Activated CD4-positive, alpha-beta T cell treated with anti-CD3 and anti-CD28 coated beads, Interleukin-2, amount 10 ng/mL, durations not matched to agents 7 days and 5 days (primary cell): ENCODE data around the gene GOLT1A. TPM values are rescaled to one million over a fixed set of nuclear protein-coding genes. Genes with fewer than 3 reads are reported as not detected.

Experiments used
- CTCF ChIA-PET: fragments of 350-600 bp; sonication (Branson Sonifier 250); formaldehyde crosslinking; loops from one replicate; lab custom pipeline; 2021; ENCODE audit warnings: antibody characterized with exemption; lab: Charles Lee
- POLR2A ChIA-PET: fragments of 350-600 bp; sonication (Branson Sonifier 250); formaldehyde crosslinking; loops from one replicate; lab custom pipeline; 2021; ENCODE audit warnings: antibody characterized with exemption; lab: Charles Lee
- DNase-seq: peaks from one replicate; pipeline ENCODE4 v3.0.0-alpha.2; 2020
- H3K27ac Mint-ChIP-seq: one replicate; pipeline ENCODE4 v1.8.0; 2021; ENCODE audit warnings: mild to moderate bottlenecking, moderate library complexity, mixed read lengths
- H3K27me3 Mint-ChIP-seq: one replicate; pipeline ENCODE4 v1.8.0; 2021; ENCODE audit warnings: mixed read lengths
- H3K36me3 Mint-ChIP-seq: one replicate; pipeline ENCODE4 v1.8.0; 2021; ENCODE audit warnings: low read depth, mixed read lengths
- H3K4me1 Mint-ChIP-seq: one replicate; pipeline ENCODE4 v1.8.0; 2021; ENCODE audit warnings: mixed read lengths
- H3K4me3 Mint-ChIP-seq: one replicate; pipeline ENCODE4 v1.8.0; 2021; ENCODE audit warnings: mild to moderate bottlenecking, moderate library complexity, mixed read lengths
- H3K9me3 Mint-ChIP-seq: one replicate; pipeline ENCODE4 v1.8.0; 2021; ENCODE audit warnings: mixed read lengths
- total RNA-seq, 2 experiments: library from RNA; stranded (reverse); gene quantifications; one replicate each; pipeline ENCODE4 v1.2.3, GENCODE V29; 2021

Gene GOLT1A
- total RNA-seq, 2 experiments from 2014 or later = not detected

DNA sequence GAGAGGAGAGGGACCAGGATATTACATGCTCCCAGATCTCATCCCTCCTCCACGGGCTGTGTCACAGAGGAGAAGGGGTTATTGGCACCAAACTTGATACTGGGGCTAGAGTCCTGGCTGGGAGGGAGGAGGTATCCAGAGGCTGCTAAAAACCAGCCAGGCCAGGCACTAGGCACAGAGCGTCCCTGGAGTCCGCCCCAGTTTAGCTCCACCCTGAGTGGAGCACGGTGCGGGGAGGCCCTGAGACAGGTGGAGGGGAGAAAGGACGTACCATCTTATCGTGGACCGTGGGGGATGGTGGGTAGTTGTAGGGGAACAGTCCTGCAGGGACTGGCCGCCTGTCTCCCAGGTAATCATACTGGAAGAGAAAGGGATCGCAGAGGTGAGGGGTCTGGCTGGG, 42.7 kb upstream of the GOLT1A start:
- H3K9me3 Mint-ChIP-seq = no peaks in the 10 kb centered on the region
- ChIA-PET CTCF (no interaction called here), POLR2A (no interaction called here)
- no peak overlapping the region for H3K4me3 Mint-ChIP-seq
- H3K27ac Mint-ChIP-seq = no peak overlapping the region
- no peaks in the 10 kb centered on the region for H3K27me3 Mint-ChIP-seq
- no peak for DNase-seq
- H3K36me3 Mint-ChIP-seq = no peaks in the 10 kb centered on the region
- no peaks in the 10 kb centered on the region for H3K4me1 Mint-ChIP-seq

DNA sequence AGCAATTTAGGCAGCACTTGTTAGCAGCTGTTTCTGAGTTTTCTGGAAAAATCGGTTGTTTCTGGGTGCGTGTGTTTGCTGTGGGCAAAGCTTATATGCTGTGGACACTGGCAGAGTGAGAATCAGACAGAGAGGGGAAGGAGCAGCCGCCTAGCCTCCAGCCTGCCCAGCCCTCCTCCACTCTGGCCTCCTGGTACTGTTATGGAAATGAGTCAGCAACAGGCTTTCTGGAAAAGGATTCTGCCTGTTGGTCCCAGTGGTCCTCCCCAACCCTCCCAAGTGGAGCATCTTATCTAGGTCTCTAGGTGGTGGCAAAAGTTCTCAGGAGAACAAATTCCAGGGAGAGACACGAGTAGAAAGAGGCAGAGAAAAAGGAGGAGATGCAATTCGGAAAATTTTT, 42.2 kb upstream of the GOLT1A start:
- Mint-ChIP-seq H3K36me3 (no peaks in the 10 kb centered on the region), H3K4me3 (no peak overlapping the region), H3K9me3 (no peaks in the 10 kb centered on the region), H3K27ac (no peak overlapping the region), H3K27me3 (no peaks in the 10 kb centered on the region), H3K4me1 (no peaks in the 10 kb centered on the region)
- DNase-seq = no peak
- ChIA-PET CTCF (no interaction called here), POLR2A (no interaction called here)

DNA sequence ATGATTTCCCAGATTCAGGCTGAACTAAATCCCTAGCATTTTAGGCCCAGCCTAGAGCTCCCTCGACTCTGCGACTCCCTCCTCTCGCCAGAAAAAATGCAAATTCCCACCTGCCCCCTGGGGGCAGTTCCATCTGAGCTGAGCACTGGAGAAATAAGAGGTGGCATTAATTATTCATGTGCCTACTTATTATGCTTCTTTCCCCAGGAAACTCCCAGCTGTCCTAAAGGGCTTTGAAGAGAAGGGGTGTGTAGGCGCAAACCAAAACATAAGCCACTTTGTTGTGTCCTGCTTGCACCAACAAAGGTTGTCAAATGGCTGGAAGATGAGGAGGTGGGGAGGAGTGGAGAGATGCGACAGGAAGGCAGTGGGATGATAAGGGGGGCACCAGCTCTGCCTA, 41.4 kb upstream of the GOLT1A start:
- POLR2A ChIA-PET = no interaction called here
- H3K4me3 Mint-ChIP-seq = no peak overlapping the region
- no peaks in the 10 kb centered on the region for H3K4me1 Mint-ChIP-seq
- no peaks in the 10 kb centered on the region for H3K36me3 Mint-ChIP-seq
- H3K27ac Mint-ChIP-seq = no peak overlapping the region
- no peaks in the 10 kb centered on the region for H3K27me3 Mint-ChIP-seq
- CTCF ChIA-PET = interaction anchor here (1.3 kb wide), 1 partner anchor 22 kb away, joined by 4 read pairs; no protein-coding TSS in a partner anchor
- H3K9me3 Mint-ChIP-seq = no peaks in the 10 kb centered on the region
- no peak for DNase-seq

DNA sequence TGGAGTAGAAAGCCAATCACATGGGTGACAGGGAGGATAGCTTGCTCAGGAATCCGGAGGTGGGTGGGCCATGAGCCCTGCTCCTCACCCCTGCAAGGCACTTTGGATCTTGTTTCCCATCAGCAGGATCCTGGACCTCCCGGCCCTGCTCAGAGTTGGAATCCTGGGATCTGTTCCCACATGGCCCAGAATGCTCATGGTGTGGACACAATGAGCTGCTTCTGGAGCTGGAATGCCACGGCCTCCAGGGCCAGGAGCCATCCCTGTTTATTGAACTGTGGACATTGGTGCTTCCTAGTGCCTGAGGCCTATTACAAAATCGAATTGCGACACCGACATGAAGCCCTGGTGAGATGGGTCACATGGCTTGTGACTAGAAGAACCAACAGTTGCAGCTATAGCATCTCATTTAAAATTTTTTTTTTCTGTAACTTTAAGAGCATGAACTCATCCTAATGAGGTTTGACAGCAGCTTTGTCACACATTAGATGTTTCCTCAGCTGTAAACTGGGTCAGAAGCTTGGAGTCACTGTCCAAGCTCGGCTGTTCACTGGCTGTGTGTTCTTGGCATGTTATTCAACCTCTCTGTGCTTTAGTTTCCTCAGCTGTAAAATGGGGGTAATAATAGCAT, 40.4 kb upstream of the GOLT1A start:
- no peak for DNase-seq
- H3K27ac Mint-ChIP-seq = no peak overlapping the region
- ChIA-PET POLR2A (no interaction called here), CTCF (interaction anchor here (0.9 to 1.3 kb wide), 2 partner anchors 11 to 23 kb away, joined by 3 to 4 read pairs; no protein-coding TSS in a partner anchor)
- H3K4me3 Mint-ChIP-seq = no peak overlapping the region
- no peaks in the 10 kb centered on the region for H3K4me1 Mint-ChIP-seq
- H3K36me3 Mint-ChIP-seq = no peaks in the 10 kb centered on the region
- no peaks in the 10 kb centered on the region for H3K9me3 Mint-ChIP-seq
- no peaks in the 10 kb centered on the region for H3K27me3 Mint-ChIP-seq

DNA sequence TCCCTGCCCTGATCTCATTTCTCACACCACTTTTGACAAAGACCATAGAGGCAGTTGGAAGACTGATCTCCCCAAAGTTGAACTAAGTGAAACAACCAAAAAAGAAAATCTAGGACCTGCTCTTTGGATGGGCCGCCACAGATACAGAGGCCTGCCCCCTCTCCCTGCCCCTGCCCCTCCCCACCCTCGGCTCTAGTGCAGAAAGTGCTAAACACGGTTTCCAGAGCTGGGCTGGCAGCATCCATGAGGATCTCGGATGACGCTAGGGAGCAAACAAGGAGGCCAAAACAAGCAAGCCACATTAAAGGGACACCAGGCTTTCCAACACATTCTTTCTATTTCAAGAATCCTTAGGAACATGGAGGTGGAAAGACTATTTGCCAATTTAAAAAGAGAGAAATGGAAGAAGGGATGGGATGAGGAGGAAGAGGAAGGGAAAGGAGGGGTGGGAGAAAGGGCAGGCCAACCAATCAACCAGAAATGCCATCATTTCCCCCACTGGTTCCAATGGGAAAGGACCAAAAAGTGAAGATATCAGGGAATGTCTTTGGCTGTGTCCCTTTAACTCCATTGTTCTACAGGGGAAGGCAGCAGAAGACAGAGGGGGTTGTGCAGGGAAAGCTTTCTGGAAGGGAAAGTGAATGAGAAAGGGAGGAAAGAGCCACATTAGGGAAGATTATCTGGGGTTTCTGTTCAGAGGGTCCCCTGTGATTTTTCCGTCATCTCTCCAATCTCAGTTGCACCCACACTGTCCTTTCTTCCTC, 38.3 kb upstream of the GOLT1A start:
- Mint-ChIP-seq H3K4me1 (no peaks in the 10 kb centered on the region), H3K27ac (no peak overlapping the region), H3K9me3 (no peaks in the 10 kb centered on the region), H3K27me3 (no peaks in the 10 kb centered on the region), H3K4me3 (no peak overlapping the region), H3K36me3 (no peaks in the 10 kb centered on the region)
- POLR2A ChIA-PET = no interaction called here
- DNase-seq = no peak
- CTCF ChIA-PET = no interaction called here

DNA sequence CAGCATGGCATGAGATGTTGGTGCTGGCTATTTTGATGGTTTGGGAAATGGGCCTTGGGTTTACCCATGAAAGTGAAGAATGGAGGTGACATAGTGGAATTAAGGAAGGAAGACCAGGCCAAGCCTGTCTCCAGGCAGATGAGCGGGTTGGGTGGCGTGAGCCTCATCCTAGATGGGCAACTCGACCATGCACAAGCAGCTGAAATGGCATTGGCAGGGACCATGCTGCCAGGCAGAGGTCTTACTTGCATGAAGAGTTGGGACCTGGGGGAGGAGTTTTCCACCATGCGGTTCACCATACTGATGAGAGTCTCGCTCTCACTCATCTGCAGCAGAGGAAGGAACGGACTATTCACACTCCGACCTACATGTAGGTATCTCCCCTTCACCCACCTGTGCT, 37.5 kb upstream of the GOLT1A start:
- Mint-ChIP-seq H3K27me3 (no peaks in the 10 kb centered on the region), H3K27ac (no peak overlapping the region), H3K9me3 (no peaks in the 10 kb centered on the region), H3K4me3 (no peak overlapping the region), H3K4me1 (no peaks in the 10 kb centered on the region), H3K36me3 (no peaks in the 10 kb centered on the region)
- CTCF ChIA-PET = no interaction called here
- no peak for DNase-seq
- POLR2A ChIA-PET = no interaction called here

DNA sequence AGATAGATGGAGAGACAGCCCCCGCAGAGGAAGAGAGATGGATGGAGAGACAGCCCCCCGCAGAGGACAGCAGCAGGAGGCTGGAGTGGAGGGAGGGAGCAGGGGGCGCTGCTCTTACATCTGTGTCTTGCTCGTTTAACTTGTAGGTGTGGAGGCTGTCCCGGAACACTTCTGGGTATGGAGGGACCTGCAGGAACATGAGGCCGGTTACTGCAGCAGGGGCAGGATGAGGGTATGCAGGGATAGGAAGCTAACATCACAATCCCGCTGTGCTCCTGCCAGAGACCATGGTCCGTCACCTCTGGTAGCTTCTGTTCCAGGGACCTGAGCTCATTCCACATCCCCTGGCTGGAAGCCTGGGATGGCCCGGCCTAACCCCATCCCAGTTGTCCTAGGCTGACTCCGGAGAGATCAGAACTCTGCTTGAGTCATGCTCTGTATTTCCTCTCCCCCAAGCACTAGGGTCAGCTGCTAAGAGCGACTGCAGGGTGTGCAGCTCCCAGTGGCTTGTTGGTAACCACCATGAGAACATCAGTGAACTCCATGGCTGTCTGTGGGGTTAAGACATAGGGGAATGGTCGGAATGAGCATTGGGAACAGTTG, 36.7 kb upstream of the GOLT1A start:
- Mint-ChIP-seq H3K36me3 (no peaks in the 10 kb centered on the region), H3K27ac (no peak overlapping the region), H3K4me1 (no peaks in the 10 kb centered on the region), H3K27me3 (no peaks in the 10 kb centered on the region), H3K9me3 (no peaks in the 10 kb centered on the region), H3K4me3 (no peak overlapping the region)
- no peak for DNase-seq
- ChIA-PET POLR2A (no interaction called here), CTCF (no interaction called here)

DNA sequence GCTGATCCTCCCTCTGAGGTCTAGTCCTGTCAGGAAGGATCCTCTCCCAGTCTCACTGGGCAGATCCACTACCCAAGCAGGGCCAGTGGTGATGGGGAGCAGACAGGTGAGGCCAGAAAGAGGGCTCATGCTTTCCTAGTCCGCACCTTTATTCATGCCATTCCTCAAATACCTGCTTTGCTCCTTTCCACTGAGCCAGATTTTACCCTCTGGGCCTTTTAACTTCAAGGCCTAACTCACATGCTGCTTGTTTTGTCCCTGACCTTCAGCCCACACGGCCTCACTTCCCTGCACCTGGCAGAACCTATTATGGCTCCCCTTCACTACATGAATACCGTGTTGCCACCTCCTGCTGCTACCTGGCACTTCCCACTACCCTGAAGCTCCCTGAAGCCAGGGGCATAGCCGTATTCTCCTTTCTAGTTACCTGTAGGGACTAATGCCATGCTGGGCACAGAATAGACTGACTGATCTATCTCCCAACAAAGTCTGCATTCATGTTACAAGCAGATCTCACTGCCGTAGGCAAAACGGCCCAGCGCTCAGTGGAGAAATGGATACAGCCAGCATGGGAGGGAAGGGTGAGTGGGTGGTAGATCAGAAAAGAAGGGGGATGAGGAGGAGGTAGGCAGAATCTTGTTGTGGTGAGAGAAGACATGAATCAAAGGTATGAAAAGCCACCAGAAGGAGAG, 36.1 kb upstream of the GOLT1A start:
- Mint-ChIP-seq H3K27me3 (no peaks in the 10 kb centered on the region), H3K4me1 (no peaks in the 10 kb centered on the region), H3K36me3 (no peaks in the 10 kb centered on the region), H3K27ac (no peak overlapping the region), H3K4me3 (no peak overlapping the region), H3K9me3 (no peaks in the 10 kb centered on the region)
- ChIA-PET CTCF (no interaction called here), POLR2A (no interaction called here)
- DNase-seq = no peak

DNA sequence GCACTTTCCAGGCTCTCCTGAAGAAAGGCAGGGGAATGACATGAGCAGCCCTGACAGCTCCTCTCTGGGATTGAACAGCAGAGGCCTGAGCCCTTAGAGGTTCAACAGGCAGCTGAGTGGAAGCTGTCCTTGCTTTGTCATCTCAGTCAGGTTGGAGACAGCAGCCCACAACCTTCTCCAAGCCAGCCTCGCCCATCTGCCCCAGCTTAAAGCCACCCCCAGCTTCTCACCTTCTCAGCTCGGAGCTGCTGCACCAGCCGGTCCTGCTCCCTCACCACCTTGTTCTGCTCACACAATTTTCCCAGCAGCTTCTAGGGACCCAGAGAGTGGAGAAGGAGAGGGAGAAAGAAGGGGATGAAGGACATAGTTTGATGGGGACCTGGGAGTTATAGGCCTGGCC, 35.2 kb upstream of the GOLT1A start:
- CTCF ChIA-PET = no interaction called here
- Mint-ChIP-seq H3K9me3 (no peaks in the 10 kb centered on the region), H3K36me3 (no peaks in the 10 kb centered on the region), H3K4me1 (no peaks in the 10 kb centered on the region), H3K27ac (no peak overlapping the region), H3K4me3 (no peak overlapping the region), H3K27me3 (no peaks in the 10 kb centered on the region)
- POLR2A ChIA-PET = no interaction called here
- no peak for DNase-seq

DNA sequence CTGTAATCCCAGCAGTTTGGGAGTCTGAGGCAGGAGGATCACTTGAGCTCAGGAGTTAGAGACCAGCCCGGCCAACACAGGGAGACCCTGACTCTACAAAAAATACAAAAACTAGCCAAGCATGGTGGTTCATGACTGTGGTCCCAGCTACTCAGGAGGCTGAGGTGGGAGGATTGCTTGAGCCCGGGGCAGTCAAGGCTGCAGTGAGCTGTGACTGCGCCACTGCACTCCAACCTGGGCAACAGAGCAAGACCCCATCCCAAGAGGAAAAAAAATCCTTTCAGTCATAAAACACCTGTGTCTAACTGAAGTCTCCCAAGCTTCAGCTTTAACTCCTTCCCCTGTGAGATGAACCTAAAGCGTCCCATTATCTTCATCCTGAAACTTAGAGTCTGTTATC, 33.1 kb upstream of the GOLT1A start:
- H3K27me3 Mint-ChIP-seq = no peaks in the 10 kb centered on the region
- no peaks in the 10 kb centered on the region for H3K4me1 Mint-ChIP-seq
- no peak overlapping the region for H3K27ac Mint-ChIP-seq
- no peaks in the 10 kb centered on the region for H3K9me3 Mint-ChIP-seq
- no peaks in the 10 kb centered on the region for H3K36me3 Mint-ChIP-seq
- CTCF ChIA-PET = interaction anchor here (0.9 to 1.4 kb wide), 2 partner anchors 15 to 116 kb away, joined by 3 read pairs; no protein-coding TSS in a partner anchor
- no peak overlapping the region for H3K4me3 Mint-ChIP-seq
- DNase-seq = no peak
- POLR2A ChIA-PET = no interaction called here

DNA sequence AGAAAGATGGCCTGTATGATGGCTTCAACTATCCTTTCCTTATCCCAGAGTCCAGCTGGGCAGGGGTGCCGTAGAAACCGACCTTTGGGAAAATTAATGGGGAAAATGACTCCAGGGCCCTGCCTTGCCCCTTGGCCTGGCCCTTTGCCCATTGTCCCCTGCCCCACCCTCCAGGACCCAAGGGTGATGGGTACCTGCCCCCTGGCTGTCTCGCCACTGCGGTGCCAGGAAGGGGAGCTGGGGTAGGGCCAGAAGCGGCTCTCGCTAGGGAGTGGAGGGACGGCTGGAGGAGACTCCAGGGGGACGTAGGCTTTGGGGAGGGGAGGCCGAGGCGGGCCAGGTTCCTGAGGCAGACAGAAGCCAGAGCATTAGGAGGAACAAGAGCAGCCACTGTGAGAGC, 29.1 kb upstream of the GOLT1A start:
- Mint-ChIP-seq H3K27me3 (no peaks in the 10 kb centered on the region), H3K27ac (no peak overlapping the region), H3K4me1 (no peaks in the 10 kb centered on the region), H3K36me3 (no peaks in the 10 kb centered on the region), H3K4me3 (no peak overlapping the region), H3K9me3 (no peaks in the 10 kb centered on the region)
- CTCF ChIA-PET = no interaction called here
- no peak for DNase-seq
- POLR2A ChIA-PET = no interaction called here

DNA sequence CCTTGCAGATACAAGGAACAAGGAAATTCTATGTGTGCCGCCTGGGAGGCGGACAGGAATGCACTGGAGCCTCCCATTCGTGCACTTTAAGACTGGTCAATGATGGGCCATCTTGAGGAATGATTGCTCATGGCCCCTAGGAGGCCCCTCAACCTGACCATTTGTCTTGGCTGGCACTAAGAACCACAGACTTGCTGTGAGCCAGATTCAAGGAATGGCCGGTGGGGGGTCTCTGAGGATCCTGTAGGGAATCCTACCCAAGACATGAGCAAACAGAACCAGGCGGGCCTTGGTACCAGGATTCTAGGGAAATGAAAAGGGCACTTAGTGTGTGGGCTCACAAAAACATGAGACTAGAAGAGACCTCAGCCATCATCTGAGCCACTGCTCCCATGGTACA, 28.1 kb upstream of the GOLT1A start:
- H3K36me3 Mint-ChIP-seq = no peaks in the 10 kb centered on the region
- no peak overlapping the region for H3K4me3 Mint-ChIP-seq
- no peaks in the 10 kb centered on the region for H3K27me3 Mint-ChIP-seq
- no peaks in the 10 kb centered on the region for H3K4me1 Mint-ChIP-seq
- no peak overlapping the region for H3K27ac Mint-ChIP-seq
- ChIA-PET CTCF (no interaction called here), POLR2A (no interaction called here)
- no peaks in the 10 kb centered on the region for H3K9me3 Mint-ChIP-seq
- no peak for DNase-seq

DNA sequence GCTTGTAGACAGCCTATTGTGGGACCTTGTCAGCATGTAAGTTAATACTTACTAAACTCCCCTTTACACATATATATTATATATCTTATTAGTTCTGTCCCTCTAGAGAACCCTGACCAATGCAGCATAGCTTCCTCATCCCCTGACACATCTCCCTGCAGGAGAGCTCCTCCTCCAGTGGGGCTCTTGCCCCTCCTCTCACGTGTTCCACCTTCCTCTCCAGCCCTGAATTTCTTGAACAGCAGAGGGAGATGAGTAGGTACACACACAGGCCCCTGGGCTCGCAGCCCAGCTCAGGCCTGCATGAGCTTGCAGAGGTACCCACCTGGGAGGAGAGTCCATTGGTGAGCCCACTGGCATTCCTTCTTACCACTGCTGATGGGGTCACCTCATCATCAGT, 27.3 kb upstream of the GOLT1A start:
- ChIA-PET CTCF (no interaction called here), POLR2A (no interaction called here)
- Mint-ChIP-seq H3K9me3 (no peaks in the 10 kb centered on the region), H3K4me3 (no peak overlapping the region), H3K4me1 (no peaks in the 10 kb centered on the region), H3K27ac (no peak overlapping the region), H3K27me3 (no peaks in the 10 kb centered on the region), H3K36me3 (no peaks in the 10 kb centered on the region)
- DNase-seq = no peak
